Measurements from ENCODE around the gene CELSR3.

The CELSR3 gene

DNA sequence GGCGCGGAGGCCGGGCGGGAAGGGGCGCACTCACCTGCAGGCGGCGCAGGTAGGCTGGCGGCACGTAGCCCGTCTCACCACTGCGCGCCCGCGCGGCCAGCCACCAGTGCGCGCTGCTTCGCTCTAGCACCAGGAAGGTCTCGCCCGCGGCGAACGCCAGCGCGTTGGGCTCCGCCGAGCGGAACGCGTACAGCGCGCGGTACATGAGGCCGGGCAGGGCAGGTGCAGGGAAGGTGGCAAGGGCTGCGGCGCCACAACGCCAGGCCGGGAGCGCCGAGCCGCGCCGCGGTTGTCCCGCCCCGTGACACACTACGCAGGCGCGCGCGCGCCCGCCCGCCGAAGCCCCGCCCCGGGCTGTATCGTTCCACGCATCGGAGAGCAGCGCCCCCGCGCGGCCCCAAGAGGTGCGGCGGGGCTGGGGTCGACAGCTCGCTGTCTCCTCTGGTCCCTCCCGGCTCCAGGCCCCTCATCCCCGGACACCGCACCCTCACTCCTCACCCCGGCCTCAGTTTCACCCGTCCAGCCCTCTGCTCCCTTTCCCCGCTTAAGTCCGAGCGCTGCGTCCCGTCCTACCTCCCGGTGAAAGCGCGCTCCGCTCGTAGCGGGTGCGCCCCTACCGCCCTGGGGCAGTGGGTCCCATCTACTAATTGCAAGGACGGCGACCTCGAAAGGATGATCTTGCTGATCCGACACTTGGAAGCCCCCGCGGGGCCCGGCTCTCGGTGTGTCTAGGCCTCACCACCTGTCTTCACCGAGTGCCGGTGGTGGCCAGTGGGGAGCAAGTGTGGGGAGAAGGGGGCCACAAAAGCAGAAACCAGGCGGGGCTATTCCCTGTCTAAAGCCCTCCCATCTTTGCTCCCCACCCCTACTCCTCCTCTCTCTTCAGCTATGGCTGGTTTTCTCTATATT is 23.2 kb upstream of the CELSR3 start, which contains the start of gene NCKIPSD:
TSS of gene NCKIPSD (minus strand) at position 313 of the 909 bp plus-strand sequence. CDS start at position 205, 108 bp downstream.
- DNase-seq: peak; percentile 96

DNA sequence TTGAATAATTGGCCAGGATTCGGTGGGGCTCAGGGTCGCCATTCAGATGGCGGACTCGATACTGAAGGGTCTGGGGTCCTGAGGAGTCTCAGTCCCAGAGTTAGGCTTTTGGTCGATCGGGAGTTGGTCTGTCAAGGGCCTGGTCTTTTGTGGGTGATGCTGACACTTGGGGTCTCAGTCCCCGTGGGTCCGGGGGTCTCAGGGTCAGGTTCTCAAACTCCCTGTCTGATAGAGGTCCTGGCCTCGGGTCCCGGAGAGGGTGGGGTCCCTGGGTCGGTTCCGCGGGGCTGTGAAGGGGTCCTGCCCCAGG is 22.6 kb upstream of the CELSR3 start:
- no peak for DNase-seq

DNA sequence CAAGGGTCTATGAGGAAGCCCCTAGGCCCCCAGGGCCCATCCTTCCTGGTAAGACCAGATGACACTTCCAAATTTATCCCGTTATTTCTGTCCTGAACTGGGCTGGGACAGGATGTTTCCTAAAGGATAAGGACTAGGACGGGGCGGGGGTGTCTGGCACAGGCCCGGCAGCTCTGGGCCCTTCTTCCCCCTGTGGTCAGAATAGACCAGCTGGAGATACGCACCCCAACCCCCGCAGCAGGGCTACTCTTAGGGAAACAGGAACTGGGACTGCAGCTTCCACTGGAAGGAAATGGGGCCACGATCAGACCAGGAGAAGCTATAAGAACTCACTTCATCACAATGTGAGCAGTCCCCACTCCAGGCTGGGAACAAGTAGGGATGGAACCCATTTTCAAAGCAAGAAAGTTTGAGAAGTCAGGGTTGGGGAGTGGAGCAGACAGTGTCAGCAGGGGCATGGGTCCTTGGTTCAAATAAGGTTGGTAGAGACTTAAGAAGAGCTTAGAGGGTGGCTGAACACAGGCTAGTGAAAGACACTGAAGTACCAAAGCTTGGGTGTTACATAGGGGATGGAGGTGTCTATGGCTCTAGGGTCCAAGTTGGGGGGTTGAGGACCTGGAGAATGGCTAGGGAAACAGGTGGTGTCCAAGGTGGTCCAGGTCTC is 21.9 kb upstream of the CELSR3 start:
- DNase-seq: no peak

DNA sequence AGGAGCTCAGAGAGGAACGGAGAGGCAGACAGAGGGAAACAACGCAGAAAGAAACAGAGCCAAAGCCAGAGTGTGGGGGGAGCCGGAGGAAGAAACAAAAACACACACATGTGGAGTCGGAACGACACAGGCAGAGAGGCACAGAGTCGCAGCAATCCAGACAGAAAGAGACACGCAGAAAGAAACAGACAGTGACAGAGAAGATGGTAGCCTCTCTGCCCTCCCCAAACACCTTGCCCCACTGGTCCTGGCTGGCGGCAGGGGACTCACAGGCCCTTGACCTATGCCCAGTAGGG is 21.3 kb upstream of the CELSR3 start:
- DNase-seq: no peak

DNA sequence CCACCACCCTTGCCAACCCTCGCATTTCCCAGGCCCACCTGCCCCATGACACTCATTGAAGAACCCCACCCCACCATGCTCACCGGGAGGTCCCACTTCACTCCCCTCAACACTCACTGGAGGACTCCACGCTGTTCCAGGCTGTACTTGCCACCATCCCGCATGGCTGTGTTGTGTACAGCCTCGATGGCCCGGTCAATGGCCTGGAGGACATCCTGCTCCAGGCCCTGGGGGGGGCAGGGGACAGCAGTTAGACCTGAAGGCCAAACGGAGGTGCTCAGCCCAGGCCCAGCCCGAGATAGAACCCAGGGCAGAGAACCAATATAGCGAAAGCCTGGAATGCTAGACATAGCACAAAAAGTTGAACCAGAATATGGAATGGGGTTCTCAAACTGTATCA is 20.1 kb upstream of the CELSR3 start:
- no peak for DNase-seq

DNA sequence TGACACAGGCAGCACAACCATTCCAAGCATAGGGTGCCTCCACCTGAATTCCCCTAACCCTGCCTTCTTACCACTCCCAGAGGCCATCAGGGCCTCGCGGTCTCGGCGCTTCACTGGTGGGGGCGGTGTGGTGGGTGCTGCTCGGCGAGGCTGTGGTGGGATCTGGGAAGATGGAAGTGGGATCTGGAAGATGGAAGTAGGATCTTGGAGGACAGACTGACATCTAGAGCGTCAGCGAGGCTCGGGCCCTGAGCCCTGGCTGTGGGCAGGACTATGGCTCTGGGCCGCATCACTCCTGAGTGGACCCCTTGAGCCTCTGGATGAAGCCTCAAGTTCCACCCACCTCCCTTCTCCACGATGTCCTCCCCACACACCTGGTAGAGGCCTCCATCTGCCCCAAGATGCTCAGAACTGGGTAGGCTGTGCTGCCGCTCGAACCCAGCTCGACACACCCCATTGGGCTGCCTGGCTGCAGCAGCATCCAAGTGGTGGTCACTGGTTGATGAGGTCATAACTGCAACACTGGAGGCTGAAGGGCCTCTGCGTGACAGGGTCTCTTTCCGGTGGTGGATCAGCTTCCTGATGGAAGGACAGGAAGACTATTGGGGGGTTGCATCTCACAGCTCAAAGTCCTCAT is 19.4 kb upstream of the CELSR3 start:
- no peak for DNase-seq

DNA sequence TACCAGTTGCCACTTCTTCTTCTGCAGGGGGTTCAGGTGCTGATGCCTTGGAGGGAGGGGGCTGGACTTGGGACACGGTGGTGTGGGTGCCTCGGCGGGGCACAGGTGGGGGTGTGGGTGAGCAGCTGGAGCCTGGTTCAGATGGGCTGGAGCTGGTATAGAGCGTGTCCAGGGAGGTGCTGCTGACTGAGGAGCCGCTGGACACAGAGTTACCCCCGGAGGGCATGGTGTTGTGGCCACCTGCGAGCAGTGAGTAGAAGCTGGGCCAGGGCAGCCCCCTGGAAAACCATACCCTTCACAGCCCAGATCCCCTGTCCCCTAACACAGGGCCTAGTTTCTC is 18.8 kb upstream of the CELSR3 start:
- no peak for DNase-seq

DNA sequence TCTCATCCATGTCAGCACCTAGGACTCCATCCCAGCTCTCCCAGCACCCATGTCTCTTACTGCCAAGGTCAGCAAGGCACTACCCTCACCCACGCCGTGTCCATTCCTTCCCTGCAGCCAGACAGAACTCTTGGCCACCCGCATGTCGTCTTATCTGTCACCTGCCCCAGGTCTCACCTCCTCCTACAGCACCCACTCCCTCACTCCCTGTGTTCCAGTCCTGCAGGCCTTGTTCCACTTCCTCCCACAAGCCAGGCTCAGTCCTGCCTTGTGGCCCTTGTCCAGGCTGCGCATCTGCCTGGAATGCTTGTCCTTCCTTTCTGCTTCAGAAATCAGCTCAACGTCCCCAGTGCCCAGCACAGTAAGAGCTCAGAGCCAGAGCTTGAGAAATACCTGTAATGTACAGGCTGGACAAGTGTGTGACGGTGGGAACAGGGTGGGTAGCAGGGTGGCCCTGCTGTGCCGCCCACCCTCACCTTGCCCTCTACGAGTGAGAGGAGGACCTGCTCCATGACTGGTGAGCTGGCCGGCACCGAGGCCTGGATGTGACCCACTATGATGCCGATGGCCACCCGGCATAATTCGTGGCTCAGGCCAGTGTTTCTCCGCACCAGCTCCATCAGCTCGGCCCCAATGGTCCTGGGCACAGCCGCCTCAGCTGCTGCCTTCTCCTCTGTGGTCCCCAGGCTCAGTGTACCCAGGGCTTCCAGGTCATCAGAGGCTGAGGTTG is 18.3 kb upstream of the CELSR3 start:
- no peak for DNase-seq

DNA sequence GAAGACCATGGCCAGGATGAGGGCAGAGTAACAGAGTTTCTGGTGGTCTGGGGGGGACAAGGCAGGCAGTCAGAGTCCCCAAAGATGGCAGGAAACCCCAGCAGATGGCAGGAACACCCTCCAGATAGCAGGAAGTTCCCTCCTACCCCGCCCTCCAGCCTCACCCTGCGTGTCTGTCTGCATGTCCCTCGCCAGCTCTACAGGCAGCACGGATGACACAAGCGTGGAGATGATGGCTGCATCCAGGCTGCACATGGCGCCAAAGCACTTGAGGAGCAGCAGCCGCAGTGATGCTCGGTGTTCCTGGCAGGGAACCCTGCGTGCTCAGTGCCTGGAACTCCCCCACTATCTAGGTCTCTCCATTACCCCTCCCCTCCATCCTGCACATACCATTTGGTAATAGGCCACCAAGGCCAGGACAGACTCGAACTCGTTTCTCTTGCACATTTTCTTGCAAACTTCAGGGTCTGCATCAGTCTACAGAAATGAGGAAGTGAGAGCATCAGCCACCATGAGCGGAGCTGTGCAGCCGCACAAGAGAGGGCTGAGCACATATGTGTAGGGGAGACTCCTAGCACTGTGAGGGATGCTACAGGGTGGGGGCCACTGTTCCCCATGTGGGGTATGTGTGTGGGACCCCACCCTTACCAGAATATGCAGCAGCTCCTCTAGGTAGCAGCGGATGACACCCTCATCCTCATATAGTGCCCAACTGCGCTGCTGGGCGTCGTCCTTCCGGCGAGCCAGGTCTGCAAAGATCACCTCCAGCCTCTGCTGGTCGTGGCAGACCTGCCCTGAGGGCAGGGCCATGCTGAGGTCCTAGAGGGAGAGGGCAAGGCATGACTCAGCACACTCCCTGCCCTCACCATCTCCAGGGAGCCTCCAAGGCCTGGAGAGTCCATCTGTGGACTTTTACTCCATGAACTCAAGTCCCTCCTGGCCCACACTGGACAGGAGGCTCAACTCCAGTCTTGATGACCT is 17.0 kb upstream of the CELSR3 start:
- no peak for DNase-seq

DNA sequence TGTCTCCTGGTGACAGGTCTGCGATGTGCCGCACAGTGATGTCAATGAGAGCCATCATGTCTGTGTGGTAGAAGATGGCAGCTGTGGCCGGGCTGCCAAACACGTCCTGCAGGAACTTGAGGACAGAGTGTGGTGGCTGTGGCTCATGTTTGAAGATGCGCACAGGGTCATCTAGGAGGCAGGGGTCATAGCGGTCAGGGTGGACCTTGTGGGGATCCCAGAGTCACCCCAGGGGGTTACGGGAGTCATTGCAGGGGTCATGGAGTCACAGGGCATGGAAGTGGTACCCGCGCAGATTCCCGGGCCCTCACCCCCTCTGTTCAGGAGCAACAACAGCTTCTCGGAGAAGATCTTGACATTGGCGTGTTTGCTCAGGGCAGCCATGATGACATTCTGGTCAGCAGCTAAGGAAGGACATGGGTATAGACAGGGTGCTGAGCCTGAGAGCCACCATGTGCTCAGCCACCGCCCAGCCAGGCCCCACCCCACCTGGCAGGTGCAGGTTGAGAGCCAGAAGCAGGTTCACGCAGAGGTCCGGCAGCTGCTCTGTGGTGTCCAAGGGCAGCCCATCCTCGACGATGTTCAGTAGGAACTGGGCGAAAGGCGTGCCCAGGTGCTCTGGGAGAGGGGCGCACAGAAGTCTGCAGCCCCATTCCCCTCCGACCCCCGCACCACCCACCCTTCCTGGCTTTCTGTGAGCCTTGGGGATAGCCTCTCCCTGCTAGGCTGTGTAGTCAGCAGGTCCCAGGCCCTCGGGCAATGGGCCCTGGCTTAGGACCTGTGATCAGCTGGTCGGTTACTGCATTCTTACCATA is 16.1 kb upstream of the CELSR3 start:
- no peak for DNase-seq

DNA sequence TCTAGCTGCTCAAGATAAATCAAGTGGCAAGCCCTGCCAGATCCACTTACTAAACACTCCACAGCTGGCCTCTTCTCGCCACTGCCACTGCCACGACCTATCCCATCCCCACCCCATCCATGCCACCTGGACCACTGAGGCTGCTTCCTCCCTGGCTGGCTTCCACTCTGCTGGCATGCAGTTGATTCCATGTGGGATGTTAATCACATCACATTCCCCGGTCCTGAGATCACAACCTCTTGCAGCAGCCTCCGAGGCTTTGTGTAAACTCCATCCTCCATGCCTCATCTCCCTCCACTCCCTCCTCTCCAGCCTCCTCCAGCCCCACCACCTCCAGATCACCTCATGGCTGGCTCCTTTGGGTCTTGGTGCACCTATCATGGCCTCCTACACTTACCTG is 15.4 kb upstream of the CELSR3 start:
- no peak for DNase-seq

DNA sequence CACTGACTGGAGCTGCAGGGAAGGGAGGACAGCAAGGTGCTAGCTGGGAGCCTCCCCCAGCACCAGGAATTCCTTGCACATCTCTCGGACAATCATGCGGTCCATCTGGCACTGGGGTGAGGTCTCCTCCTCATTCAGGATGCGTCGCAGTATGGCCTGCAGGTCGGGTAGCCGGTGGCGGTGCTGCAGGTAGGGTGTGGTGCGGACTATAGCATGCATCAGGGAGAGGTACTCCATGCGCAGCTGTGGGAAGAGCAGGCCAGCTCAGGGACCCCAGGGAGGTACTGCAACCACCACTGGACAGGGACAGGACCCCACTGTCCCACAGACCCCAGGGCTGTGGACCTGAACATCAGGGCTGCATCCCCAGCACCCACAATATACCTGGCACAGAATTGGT is 11.8 kb upstream of the CELSR3 start:
- no peak for DNase-seq

DNA sequence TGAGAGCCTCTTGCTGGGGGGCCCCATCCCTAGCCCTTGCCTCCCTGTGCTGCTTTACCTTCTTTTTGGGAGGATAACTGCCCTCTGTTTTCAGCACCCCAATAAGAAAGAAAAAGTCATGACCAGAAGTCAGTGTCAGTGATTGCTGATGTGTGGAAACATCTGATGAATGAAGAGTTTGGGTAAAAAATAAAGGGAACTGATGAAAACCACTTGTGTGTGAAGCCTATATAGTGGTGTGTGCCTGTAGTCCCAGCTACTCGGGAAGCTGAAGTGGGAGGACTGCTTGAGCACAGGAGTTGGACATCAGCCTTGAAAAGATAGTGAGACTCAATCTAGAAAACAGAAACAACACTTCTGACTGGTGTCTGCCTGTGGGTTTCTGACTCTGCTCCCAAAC is 9.8 kb upstream of the CELSR3 start:
- no peak for DNase-seq

DNA sequence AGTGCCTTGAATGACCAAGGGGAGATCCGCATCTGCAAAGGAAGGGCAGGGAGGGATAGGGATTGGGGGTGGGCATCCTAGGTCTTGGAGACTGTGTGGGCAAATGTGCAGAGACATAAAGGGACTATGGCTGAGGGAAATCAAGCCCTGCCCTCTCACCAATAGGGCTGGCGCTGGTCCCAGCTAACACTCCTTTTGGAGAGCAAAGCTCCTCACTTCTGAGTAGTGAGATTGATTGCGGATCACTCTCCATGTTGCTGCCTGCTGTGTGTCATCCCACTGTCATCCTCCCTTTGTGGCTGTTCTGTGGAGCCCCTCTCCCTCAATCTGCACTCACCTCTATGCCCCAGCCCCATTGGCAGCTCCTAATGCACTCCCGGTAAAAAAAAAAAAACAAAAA is 2.2 kb upstream of the CELSR3 start:
- DNase-seq: no peak

DNA sequence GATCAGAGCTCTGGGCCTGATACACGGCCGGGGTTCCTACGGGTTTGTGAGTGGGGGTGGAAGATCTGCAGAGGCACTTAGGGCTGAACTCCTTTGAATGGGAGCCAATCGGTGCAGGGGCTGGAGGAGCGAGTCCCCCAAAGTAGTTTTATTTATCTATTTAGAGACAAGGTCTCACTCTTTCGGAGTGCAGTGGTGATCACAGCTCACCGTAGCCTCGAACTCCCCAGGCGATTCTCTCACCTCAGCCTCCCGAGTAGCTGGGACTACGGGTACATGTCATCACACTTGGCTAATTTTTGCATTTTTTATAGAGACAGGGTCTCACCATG is 1.6 kb upstream of the CELSR3 start:
- DNase-seq: no peak

DNA sequence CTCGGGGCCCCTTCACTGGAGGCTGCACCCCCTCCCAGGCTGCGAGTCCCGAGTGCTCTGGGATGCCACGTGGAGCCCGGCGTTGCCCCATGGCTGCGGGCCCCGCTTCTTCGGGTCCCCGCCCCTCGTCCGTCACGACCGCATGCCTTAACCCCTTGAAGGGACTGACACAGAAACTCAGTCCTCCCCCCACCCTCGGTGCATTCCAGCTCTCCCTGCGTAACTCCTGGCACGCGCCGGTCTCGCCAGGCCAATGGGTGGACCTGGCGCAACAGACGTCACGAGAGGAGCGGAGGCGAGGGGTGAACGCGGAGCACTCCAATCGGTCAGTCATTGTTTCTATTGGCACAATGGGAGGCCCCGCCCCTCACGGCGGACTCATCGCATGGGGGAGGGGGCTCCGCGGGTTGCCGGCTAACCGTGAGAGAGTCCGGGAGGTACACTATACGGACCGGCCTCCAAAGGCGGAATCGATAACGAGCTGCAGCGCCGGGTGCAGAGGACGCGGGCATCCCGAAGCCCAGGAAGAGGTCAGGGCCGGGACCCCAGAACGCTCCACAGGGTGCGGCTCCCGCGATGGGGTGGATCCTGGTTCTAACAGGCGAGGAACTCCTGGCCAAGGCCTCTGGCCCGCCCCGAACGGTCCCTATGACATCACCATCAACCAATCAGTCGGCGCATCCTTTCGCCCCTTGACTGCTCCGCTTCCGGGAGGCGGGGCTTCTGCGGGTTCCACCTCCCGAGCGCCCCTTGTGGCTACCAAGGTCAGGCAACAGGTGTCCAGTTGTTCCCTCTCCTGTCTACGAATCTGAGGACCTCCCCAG is 1.0 kb upstream of the CELSR3 start:
- DNase-seq: peak; percentile 96

DNA sequence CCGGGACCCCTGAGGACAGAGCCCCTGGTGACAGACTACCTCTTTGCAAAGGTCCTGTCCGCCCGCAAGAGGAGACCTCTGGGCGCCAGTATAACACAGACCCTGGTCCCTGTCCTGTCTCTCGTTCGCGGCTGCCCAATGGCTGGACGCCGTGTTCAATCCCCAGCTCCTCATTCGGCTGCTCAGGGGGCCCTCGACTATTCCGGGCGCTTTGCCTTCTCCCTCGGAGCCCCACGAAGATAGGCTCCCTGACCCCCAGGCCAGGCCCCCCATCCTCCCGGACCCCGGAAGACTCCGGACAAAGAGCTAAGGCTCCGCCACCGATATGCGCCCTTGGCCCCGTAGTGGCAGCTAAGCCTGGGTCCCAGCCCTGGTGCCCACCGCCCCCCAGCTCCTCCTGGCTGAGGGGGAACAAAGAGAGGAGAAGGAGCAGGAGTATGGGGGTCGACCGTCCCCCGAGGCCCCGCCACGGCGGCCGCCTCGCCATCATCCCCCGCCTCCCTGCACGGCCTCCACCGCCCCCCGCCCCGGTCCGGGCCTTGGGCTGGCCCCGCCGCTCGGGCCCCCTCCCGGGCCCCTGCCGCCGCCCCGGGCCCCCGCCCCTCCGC is 437 bp downstream of the CELSR3 start:
- DNase-seq: peak in 1 of 2 experiments; percentile 46

DNA sequence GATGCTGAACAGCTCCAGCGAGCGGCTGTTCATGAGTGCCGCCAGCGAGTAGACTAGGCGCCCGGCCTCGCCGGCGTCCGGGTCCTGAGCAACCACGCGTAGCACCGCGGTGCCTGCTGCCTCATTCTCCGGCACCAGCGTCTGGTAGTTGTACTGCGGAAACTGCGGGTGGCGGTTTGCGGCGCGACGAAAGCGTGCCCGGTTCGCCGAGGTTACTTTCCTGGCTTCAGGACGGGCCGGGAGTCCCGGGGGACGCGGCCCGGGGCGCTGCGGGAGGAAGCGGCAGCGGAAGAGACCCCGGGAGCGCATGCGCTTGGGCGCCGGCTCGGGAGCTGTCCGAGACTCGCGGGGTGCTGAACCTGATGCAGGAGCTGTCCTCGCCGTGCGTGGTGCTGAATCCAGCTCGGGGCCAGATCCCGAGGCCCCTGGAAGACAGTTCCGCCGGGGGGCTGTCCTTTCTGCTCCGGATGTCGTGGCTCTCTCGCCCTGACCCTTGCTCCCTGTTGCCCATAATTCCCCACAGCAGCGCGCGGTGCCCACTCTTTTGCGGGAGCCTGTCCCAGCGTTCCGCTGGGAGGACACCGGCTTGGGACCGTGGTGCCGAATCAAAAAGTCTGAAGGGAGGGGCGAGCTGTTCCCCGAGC is 1.1 kb downstream of the CELSR3 start:
- DNase-seq: peak; percentile 83 to 87

DNA sequence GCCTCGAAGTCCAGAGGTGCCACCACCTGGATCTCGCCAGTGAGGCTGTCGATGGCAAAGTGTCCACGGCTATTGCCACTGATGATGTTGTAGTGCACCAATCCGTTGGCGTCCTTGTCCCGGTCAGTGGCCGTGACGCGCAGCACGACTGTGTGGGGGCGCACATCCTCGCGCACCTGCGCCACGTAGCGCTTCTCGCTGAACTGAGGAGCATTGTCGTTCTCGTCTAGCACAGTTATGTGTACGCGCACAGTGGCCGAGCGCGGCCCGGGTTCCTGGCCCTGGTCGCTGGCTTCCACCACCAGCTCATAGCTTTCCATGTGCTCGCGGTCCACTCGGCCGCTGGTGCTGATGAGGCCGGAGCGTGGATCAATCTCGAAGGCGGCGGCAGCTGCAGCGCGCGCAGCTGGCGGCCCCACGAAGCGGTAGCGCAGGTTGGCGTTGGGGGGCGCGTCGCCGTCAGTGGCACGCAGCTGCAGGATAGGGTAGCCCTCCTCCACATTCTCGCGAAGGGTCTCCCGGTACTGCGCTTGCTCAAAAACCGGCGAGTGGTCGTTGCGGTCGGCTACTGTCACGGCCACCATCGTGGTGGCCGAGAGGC is 1.8 kb downstream of the CELSR3 start:
- DNase-seq: no peak
